ENCODE measurements around the gene NTSR2.
A peak's percentile ranks its signal among the peaks of the same experiment; 100 is the strongest.

NTSR2 gene, protein sequence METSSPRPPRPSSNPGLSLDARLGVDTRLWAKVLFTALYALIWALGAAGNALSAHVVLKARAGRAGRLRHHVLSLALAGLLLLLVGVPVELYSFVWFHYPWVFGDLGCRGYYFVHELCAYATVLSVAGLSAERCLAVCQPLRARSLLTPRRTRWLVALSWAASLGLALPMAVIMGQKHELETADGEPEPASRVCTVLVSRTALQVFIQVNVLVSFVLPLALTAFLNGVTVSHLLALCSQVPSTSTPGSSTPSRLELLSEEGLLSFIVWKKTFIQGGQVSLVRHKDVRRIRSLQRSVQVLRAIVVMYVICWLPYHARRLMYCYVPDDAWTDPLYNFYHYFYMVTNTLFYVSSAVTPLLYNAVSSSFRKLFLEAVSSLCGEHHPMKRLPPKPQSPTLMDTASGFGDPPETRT

DNA sequence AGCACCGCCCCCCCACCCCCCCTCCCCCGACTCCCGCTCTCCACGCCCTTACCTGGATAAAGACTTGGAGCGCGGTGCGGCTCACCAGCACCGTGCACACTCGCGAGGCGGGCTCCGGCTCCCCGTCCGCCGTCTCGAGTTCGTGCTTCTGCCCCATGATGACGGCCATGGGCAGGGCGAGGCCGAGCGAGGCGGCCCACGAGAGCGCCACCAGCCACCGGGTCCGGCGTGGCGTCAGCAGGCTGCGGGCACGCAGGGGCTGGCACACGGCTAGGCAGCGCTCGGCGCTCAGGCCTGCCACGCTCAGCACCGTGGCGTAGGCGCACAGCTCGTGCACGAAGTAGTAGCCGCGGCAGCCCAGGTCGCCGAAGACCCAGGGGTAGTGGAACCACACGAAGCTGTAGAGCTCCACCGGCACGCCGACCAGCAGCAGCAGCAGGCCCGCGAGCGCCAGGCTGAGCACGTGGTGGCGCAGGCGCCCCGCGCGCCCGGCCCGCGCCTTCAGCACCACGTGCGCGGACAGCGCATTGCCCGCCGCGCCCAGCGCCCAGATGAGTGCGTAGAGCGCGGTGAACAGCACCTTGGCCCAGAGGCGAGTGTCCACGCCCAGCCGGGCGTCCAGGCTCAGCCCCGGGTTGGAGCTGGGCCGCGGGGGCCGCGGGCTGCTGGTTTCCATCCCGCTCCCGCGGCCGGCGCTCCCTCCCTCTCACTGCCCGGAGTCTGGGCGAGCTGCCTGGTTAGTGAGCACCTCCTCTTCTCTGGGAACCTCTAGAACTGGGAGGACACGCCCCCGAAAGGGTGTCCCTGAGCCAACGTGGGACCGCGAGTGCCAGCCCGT lies at the start of gene NTSR2:
Gene NTSR2 (minus strand): TSS at position 742 of the 838 bp plus-strand sequence. CDS start 66 bp downstream, at position 676.
- DNase-seq (ENCODE audit: low read depth, low spot score): peak; percentile 94

DNA sequence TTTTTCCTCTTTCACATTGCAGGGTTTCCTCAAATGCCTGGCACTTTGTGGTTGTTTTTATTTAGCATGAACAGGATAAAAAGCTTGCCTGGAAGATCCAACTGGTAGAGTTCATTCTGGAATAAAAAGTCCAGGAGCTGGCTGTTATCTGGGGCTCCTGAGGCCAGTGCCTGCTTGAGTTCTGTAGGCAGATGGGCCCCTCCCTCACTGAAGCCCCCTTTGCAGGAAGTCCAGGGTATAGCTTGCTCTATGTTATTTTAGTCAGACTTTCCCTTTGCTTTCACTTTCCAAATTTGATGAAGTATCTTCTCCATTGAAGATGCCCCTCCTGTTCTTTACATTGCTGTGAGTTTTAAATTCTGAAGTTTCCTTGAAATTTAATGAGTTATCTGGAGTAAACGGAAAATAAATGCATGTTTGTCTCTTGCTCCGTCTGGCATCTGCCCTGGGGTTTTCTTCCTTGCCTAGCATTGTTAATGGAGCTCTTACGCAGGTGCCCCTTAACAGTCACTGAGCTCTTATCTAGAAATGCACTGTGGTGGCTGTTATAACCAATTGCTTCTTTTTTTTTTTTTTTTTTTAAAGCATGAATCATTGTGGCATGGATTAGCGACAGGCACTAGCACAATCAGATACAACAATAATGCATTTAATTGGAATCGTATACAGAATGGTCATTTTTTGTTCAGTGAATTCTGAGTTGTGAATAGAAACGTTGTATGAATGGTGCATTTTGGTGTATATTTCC lies 49.4 kb upstream of the NTSR2 start:
- DNase-seq (ENCODE audit: low read depth, low spot score): no peak

DNA sequence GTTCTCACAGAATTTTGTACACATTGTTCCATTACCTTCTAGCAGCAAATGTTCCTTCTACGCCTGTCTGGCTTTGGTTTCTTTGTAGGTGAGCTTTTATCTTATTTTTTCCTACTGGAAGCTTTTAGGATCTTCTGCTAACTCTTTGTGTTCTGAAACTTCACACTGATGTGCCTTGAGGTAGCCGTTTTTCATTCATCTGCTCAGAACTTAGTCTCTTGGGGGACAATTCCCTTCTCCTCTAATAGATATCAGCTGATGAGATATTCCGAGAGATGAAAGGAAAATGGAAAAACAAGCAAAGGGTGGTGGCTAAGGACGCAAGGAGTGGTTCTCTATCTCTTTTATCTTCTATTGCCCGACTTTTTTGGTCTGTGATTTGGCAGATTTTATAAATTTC lies 48.6 kb upstream of the NTSR2 start:
- no peak for DNase-seq (ENCODE audit: low read depth, low spot score)

DNA sequence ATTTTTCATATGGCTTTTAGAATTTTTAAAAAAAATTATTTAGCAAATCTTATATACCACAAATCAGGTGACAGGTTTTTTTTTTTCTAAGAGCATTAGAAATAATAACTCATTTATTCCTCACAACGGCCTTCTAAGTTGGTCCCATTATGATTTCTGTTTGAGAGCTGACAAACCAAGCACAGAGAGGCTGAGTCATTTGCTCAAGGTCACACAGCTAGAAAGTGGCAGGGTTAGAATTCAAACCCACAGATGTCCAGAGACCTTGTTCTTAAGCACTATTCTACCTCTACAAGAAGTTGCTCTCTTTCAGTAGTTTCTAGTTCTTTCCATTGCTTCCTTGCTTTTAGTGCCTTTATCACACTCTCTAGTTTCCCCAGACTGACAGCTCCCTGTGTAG lies 47.6 kb upstream of the NTSR2 start:
- no peak for DNase-seq (ENCODE audit: low read depth, low spot score)

DNA sequence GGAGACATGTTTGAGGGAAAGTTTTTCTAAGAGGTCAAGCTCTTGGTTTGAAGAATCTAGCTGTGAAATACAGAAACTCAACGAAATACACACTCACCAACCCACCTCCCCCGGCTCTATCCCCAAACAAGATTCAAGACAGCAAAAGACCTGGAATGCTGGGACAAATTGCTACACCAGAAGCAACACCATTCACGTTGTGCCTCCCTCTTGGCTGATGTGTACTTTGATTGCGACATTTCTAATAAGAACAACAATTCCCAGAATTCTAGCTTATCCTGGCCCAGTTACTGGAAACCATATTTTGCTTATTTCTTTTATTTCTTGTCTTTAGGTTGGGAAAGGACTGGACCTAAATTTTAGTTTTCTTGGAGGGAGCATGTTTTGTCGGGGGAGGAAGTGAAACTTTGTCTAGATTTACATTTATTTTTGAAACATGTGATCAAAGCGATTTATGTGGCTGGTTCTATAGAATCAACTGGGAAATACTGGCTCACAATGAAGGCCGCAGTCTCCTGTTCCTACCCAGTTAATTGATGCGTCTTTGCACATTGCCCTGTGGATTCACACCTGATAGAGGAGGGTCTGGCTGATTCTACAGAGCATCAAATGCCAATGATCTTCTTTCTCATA lies 46.8 kb upstream of the NTSR2 start:
- no peak for DNase-seq (ENCODE audit: low read depth, low spot score)

DNA sequence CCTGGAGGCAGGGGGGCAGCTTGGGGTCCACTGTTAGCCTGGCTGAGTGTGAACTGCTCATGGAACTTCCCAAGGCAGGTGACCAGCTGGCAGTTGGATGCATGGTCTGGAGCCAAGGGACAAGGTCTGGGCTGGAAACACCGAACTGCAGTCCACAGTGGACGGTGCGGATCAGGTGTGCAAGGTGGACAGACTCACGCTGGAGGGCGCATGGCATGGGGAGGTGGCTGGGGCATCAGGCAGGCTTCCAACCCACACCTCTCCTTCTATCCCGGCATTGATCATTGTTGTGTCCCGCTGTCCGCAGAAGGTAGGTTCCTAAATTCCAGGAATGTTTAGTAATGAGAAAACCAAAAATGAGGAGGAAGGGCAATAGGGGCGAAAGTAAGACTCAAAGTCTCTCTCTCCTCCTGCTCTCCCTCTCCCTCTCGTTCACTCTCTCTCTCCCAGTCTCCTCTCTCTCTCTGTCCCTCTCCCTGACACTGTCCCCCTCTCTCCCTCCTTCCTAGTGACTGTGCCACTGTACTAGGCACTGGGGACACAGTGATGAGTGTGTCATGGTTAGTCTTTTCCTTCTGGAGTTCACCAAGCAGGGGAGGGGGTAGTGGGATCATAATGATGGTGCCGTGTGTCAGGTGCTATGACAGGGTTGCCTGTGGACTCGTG lies 46.1 kb upstream of the NTSR2 start:
- DNase-seq (ENCODE audit: low read depth, low spot score): no peak

DNA sequence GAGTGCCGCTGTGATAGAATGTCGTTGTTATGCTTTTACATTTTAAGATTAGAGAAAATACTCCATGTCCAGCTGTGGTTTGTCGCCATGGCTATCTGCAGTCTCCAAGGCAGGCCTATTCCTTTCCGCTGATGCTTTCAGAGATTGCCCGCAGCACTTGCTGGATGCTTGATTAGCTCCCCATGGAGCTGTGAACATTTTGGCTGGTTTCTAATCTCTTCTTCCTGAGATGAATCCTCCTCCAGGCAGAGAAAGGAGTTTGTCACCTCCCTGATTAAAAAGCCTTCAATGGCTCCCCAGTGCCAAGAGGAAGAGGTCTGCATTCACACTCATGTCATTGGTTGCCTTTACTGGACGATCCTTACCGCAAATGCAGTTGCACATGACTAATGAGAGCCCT lies 43.8 kb upstream of the NTSR2 start:
- DNase-seq (ENCODE audit: low read depth, low spot score): peak; percentile 16

DNA sequence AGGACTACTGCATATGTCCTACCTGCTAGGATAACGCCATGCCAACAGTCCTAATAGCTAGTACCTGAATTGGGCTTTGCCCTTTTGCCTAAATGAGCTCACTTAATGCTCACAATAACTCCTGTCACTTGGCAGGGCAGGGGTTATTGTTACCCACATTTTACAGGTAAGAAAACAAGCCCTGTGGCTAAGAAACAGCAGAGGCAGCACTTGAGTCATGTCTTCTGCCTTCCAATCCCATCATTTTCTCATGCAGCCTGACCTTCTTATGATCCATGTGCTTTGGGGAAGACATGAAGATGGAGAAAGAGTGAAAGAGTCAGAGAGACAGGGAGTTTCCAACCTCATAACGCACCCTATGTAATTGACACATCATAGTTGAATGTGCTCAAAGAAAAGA lies 42.9 kb upstream of the NTSR2 start:
- no peak for DNase-seq (ENCODE audit: low read depth, low spot score)

DNA sequence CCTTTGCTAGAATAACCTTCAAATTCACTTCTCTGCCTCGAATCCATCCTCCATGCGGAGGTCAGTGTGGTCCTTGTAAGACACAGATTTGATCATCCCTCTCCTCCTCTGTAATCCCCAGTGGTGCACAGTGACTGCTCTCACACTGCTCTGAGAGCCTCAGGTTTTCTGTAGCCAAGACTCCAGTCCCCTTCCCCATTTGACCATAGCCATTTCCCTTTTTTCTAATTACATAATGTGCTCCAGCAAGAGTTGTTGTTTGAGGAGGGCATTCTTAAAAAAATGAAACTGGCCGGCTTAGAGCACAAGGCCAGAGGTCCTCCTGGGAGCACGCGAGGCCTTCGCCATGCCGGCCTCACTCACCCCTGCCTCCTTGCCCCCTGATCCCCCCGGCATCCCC lies 41.8 kb upstream of the NTSR2 start:
- no peak for DNase-seq (ENCODE audit: low read depth, low spot score)

DNA sequence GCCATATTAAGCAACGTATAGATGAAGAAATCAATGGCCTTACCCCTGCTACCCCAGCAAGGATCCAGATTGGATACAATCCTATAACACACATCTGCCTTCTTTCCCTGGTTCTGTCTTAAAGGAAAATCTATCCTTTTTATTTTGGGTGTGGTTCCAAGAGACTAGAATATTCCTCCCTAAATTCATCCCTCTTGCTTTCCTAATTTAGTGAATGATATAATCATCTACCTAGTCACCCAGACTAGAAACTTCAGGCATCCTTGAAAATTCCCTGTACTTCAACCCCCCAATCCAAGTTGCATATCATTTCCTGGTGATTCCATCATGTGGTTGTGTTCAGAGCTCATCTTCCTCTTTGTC lies 41.3 kb upstream of the NTSR2 start:
- no peak for DNase-seq (ENCODE audit: low read depth, low spot score)

DNA sequence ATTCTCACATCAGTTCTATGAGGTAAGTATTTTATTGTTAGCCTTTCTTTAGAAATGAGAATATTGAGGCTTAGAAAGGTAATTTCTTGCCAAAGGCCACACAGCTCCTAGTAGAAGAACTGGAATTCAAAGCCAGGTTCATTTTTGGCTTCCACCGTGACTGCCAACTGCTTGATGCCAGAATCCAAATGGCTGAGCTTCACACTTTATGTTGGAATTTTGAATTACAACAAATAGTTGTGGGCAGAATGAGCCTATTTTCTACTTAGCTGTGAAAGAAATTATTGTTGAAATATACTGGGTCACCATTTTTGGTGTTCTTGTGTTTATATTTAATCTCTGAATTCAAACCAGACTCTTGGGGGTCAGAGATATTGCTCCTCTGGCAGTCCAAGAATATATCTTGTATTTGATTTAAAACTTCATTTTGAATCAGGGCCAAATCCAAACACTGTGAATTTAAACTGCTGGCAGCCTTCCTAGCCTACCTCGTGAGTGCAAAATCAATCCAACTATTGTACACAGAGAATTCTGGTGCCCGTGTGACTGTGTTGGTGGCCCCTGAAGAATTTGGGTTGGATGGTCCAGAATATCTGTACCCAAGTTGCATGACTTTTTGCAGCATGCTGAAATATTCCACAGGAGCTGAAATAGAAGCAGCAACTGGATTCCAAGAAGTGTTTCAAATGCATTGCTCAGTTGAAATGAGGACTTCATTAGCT lies 40.8 kb upstream of the NTSR2 start:
- no peak for DNase-seq (ENCODE audit: low read depth, low spot score)

DNA sequence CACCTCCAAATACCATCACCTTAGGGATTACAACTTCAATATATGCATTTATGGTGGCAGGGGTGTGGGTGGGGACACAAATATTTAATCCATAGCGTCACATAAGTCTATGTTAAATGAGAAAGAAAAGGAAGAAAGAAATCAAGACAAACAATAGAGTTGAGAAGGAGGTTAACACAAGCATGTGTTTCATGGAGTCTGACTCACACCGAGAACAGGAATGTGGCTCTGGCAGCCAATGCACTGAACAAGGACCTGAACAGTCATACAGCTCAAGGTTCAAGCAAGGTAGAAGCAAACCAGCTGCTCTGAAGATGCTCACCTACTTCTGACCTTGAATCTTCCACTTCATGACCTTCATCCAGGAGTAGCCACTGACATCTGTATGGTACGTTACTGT lies 40.2 kb upstream of the NTSR2 start:
- no peak for DNase-seq (ENCODE audit: low read depth, low spot score)

DNA sequence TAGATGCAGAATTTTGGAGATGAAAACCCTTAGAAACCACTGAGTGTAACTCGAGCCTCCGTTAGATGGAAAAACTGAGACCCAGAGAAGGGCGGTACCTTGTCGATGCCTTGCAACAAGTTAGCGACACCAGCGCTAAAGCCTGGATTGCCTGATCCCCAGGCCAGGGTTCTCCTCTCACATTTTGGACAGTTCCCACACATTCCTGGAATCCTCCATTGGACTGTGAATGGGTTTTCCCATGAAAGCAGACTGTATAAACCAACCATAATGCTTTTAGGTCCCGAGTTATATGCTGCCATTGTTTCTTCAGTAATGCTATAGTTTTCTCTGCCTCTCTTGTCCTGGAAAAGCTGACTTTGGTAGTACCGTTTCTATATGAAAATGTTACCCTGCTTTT lies 39.3 kb upstream of the NTSR2 start:
- no peak for DNase-seq (ENCODE audit: low read depth, low spot score)

DNA sequence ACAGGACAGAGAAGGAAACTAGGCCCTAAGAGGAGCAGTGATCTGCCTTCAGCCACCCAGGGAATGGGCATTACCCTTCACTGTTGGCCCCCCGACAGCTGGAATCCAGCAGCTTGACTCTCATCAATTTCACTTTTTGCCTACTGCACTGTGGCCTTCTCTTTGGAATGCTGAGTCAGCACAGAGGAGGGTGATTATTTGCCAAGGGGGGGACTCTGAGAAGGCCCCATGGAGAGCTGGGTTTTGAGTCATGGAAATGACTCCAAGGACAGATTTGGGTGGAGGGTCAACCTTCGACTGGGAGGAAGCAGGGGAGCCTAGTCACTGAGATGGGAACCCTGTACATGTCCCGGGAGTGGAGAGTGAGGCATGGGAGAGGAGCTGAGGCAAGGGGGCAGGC lies 38.1 kb upstream of the NTSR2 start:
- DNase-seq (ENCODE audit: low read depth, low spot score): no peak

DNA sequence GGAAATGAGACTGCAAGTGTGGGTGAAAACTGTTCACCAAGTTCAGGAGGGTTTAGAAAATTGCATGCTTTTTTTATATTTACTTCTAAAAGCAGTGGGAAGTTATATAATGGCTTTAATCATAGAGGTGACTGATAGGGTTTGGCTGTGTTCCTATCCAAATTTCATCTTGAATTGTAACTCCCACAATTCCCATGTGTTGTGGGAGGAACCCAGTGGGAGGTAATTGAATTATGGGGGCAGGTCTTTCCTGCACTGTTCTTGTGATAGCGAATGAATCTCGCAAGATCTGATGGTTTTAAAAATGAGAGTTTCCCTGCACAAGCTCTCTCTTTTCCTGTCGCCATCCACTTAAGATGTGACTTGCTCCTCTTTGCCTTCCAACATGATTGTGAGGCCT lies 35.7 kb upstream of the NTSR2 start:
- DNase-seq (ENCODE audit: low read depth, low spot score): no peak

DNA sequence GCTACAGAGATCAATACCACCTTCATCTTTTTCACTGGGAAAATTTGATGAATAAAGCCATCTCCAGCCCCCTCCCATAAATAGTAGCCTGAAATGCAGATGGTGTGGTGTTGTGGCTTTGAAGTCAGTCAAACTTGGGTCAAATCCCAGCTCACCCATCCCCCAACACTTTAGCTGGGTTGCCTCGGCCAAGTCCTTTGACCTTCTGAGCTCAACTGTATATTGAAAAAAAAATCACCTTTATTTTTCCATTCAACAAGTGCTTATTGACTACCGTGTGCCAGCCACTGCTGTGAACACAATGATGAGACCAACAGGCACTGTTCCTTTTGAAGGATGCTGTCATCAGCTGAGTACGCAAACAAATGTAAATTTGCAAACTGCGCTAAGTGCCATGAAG lies 35.1 kb upstream of the NTSR2 start:
- no peak for DNase-seq (ENCODE audit: low read depth, low spot score)

DNA sequence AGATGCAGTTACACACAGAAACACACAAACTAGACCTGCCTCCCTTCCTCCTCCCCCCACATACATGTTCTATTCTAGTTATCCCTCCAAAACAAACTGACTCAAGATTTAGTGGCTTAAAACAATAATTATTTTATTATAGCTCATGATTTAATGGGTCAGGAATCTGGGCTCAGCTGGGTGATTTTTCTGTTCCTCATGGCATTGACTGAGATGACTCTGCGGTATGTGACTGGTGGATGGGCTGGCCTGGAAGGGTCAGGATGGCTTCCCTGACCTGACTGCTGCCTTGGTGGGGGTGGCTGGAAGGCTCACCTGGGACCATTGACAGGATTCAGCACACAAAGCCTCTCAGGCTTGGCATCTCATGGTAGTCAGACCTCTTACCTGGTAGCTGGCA lies 33.7 kb upstream of the NTSR2 start:
- DNase-seq (ENCODE audit: low read depth, low spot score): no peak

DNA sequence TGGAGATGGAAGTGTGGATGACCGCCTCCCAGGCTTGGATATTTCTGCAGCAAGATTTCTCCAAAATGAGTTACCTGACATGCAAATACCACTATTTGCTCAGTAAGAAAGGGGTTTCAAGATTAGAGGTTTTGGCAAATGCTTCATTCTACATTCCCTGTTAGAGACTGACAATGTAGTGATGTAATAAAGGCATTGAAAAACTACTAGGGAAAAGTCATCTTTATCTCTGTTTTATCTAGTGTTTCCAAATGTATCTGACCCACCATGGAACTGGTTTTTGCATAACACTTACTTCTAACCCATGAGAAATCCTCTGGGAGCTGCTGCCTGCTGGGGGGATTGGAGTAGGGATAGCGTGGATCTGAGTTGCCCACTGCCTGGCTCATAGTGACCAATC lies 33.0 kb upstream of the NTSR2 start:
- no peak for DNase-seq (ENCODE audit: low read depth, low spot score)

DNA sequence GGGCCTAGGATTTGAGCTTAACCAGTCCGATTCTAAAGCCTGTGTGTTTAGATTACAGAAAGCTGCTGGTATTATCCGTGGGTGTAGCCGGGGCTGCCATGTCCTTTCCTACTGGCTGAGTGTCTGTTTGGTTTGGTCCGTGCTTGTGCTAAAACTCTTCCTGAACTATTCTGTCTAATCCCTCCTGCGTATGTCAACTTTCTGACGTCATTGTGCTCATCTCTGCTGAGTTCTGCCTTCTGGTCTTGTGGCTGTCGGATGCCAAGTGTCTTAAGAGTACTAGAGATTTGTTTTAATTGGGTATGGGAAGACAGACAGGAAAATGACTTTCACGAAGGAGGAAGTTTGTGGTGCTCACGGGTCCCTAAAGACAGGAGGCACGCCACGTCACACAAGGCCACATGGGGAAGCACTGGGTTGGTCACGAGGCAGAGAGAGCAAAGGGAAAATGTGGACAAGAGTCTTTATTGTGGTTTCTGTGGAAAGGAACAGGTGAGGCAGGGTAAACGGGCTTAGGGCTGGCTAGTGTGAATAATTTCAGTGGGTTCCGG lies 31.8 kb upstream of the NTSR2 start:
- DNase-seq (ENCODE audit: low read depth, low spot score): peak; percentile 34

DNA sequence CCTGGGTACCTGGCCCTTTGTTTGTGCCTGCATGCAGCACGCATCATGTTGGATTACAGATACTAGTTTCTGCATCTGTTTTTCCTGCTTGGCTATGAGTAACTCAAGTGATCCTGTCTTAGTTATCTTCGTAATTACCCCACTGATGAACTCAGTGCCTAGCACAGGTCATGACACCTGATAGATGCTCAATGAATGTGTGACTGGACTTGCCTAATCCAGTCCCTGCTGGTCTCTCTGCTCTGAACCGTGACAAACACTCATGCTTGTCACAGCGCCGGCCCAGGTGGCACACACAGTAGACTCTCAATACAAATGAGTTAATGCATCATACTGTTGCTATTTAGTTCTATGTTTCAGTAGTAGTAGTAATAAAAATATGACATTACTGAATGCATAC lies 31.2 kb upstream of the NTSR2 start:
- no peak for DNase-seq (ENCODE audit: low read depth, low spot score)
